Neural cell (in vitro differentiated cells): ENCODE data around the gene MANF.

Source experiments
- CTCF ChIP-seq: fragments of 450-650 bp; IDR thresholded peaks from 2 replicates; pipeline ENCODE4 v1.5.1; 2014; ENCODE audit warnings: antibody characterized with exemption, mild to moderate bottlenecking, moderate library complexity; ENCODE audit not compliant: poor library complexity, severe bottlenecking
- EZH2 ChIP-seq: fragments of 200-600, 300-800 bp; shearing (Covaris generic), sonication (generic); IDR thresholded peaks from 2 replicates; pipeline ENCODE4 v1.6.1; 2014; ENCODE audit warnings: antibody characterized with exemption, low read length, borderline replicate concordance, mild to moderate bottlenecking; ENCODE audit not compliant: insufficient read depth, poor library complexity, severe bottlenecking
- POLR2AphosphoS5 ChIP-seq: IDR thresholded peaks from 2 replicates; pipeline ENCODE4 v1.6.1; 2012
- RAD21 ChIP-seq: fragments of 450-650 bp; conservative IDR thresholded peaks from 2 replicates; pipeline ENCODE4 v1.6.1; 2014; ENCODE audit warnings: antibody characterized with exemption, mild to moderate bottlenecking, moderate library complexity

- TF ChIP-seq RAD21 (no peak), CTCF (no peak), POLR2AphosphoS5 (no peak), EZH2 (no peak)
Observed at GRCh38 chr3:51436998-51437639, 52.0 kb downstream of the MANF start.
